ENCODE measurements around the gene TRAF3. TPM values are rescaled to one million over a fixed set of nuclear protein-coding genes. Genes with fewer than 3 reads are reported as not detected.
A peak's percentile ranks its signal among the peaks of the same experiment; 100 is the strongest.

TRAF3 gene
- total RNA-seq, 5 donors from 2014 or later (not counting 1 experiment from before 2014, with no cell fraction given) = 29.6 to 46.1 (median 35.7) TPM

DNA sequence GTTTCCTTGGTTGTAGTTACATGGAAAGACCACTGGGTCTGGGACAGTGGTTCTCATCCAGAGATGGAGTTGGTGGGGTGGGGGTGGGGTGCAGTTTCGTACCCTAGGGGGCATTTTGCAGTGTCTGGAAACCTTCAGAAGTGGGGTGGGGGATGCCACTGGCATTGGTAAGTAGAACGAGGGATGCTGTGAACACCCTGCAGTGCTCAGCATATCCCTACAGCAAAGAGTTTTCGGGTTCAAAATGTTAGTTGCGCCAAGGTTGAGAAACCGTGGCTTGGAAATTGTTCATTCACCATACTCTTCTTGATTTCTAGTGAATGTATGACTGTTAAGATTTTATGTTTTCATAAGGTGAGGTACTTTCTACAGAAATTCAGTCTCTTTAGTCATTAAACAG is 28.7 kb downstream of the TRAF3 start:
- ChIA-PET POLR2A (no interaction called here), CTCF (interaction anchor here in 1 of 2 donors (0.6 kb wide), 1 partner anchor 107 kb away, joined by 3 read pairs; no protein-coding TSS in a partner anchor)
- Histone ChIP-seq H3K4me3 (ENCODE audit: control insufficient read depth in 1 of 2, extremely low read depth in 1 of 2, low read length in 1 of 2) (no peak overlapping the region), H3K4me1 (ENCODE audit: control insufficient read depth in 1 of 2, extremely low read depth in 1 of 2, insufficient read depth in 2 of 2, low read length in 2 of 2) (peaks cover 2 to 52% of the 10 kb centered on the region in 2 experiments), H3K27ac (ENCODE audit: low read length) (peak overlapping the region; percentile 69), H3K27me3 (replicated peaks in 1 of 2; ENCODE audit: control insufficient read depth in 2 of 2, extremely low read depth in 1 of 2, insufficient read depth in 2 of 2, low read length in 1 of 2) (no peaks in the 10 kb centered on the region), H3K9me3 (no peaks in the 10 kb centered on the region), H3K36me3 (ENCODE audit: control insufficient read depth in 2 of 2, extremely low read depth in 1 of 2, insufficient read depth in 1 of 2, low read length in 1 of 2) (no peaks in the 10 kb centered on the region)
- peaks cover 69 to 73% (median 71%) of the 10 kb centered on the region in 3 donors for H3K4me1 Mint-ChIP-seq
- no peaks in the 10 kb centered on the region for H3K27me3 Mint-ChIP-seq
- H3K9me3 Mint-ChIP-seq = no peaks in the 10 kb centered on the region
- H3K4me3 Mint-ChIP-seq = peak overlapping the region; percentile 49 to 70 (median 60)
- H3K27ac Mint-ChIP-seq = peak overlapping the region; percentile 86 to 92
- DNase-seq = no peak
- peak in 3 of 4 experiments; percentile 11 to 26 (median 16) for ATAC-seq (replicated peaks in 1 of 4)
- WGBS (ENCODE audit: insufficient coverage) = 43% methylated on average over 1 of the region's 5 CpGs
- H3K36me3 Mint-ChIP-seq = peaks cover 10% of the 10 kb centered on the region

- peaks cover 2 to 55% of the 10 kb centered on the region in 2 experiments for H3K4me1 ChIP-seq (ENCODE audit: control insufficient read depth in 1 of 2, extremely low read depth in 1 of 2, insufficient read depth in 2 of 2, low read length in 2 of 2)
- no peak overlapping the region for H3K4me3 ChIP-seq (ENCODE audit: control insufficient read depth in 1 of 2, extremely low read depth in 1 of 2, low read length in 1 of 2)
- Mint-ChIP-seq H3K27ac (peak overlapping the region; percentile 86 to 92), H3K36me3 (peaks cover 10% of the 10 kb centered on the region), H3K9me3 (no peaks in the 10 kb centered on the region), H3K4me1 (peaks cover 72 to 78% (median 74%) of the 10 kb centered on the region in 3 donors), H3K4me3 (peak overlapping the region in 2 of 3 donors; percentile 60 to 70), H3K27me3 (no peaks in the 10 kb centered on the region)
- no peaks in the 10 kb centered on the region for H3K27me3 ChIP-seq (replicated peaks in 1 of 2; ENCODE audit: control insufficient read depth in 2 of 2, extremely low read depth in 1 of 2, insufficient read depth in 2 of 2, low read length in 1 of 2)
- H3K36me3 ChIP-seq (ENCODE audit: control insufficient read depth in 2 of 2, extremely low read depth in 1 of 2, insufficient read depth in 1 of 2, low read length in 1 of 2) = no peaks in the 10 kb centered on the region
- no peaks in the 10 kb centered on the region for H3K9me3 ChIP-seq
- ATAC-seq (replicated peaks in 1 of 4) (no peak), DNase-seq (no peak)
- H3K27ac ChIP-seq (ENCODE audit: low read length) = peak overlapping the region; percentile 69
- 84% methylated on average over 2 of the region's 4 CpGs for WGBS (ENCODE audit: insufficient coverage)
- ChIA-PET CTCF (interaction anchor here in 1 of 2 donors (0.6 kb wide), 1 partner anchor 107 kb away, joined by 3 read pairs; no protein-coding TSS in a partner anchor), POLR2A (interaction anchor here in 1 of 2 donors (0.7 kb wide), 1 partner anchor 17 kb away, joined by 6 read pairs; no protein-coding TSS in a partner anchor)
Observed at GRCh38 chr14:102806447-102806846, 29.2 kb downstream of the TRAF3 start.

DNA sequence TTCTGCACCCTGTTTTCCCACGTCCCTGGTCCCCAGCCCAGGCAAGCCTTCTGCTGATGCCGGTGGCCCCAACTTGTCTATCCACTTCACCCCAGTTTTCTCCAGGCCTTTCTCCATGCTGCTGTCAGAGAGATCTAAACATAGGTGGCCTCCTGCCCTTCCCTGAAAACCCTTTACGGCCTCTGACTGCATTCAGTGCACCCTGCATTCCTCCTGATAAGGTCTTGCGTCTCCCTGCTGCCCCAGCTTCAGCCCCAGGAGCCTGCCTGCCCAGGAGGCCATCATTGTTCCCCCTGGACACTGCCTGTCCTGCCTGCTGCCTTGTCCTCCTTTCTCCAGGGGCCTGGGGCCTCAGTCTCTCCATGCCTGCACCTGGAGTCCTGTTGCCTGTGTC is 29.8 kb downstream of the TRAF3 start:
- peak overlapping the region; percentile 86 to 92 for H3K27ac Mint-ChIP-seq
- H3K27me3 ChIP-seq (replicated peaks in 1 of 2; ENCODE audit: control insufficient read depth in 2 of 2, extremely low read depth in 1 of 2, insufficient read depth in 2 of 2, low read length in 1 of 2) = no peaks in the 10 kb centered on the region
- peak overlapping the region; percentile 69 for H3K27ac ChIP-seq (ENCODE audit: low read length)
- 89% methylated on average over 4 of the region's 4 CpGs for WGBS (ENCODE audit: insufficient coverage)
- no peaks in the 10 kb centered on the region for H3K9me3 ChIP-seq
- DNase-seq (no peak), ATAC-seq (replicated peaks in 1 of 4) (no peak)
- H3K4me1 ChIP-seq (ENCODE audit: control insufficient read depth in 1 of 2, extremely low read depth in 1 of 2, insufficient read depth in 2 of 2, low read length in 2 of 2) = peaks cover 2 to 58% of the 10 kb centered on the region in 2 experiments
- no peaks in the 10 kb centered on the region for H3K36me3 ChIP-seq (ENCODE audit: control insufficient read depth in 2 of 2, extremely low read depth in 1 of 2, insufficient read depth in 1 of 2, low read length in 1 of 2)
- H3K36me3 Mint-ChIP-seq = peaks cover 12% of the 10 kb centered on the region
- H3K9me3 Mint-ChIP-seq = no peaks in the 10 kb centered on the region
- H3K27me3 Mint-ChIP-seq = no peaks in the 10 kb centered on the region
- no peak overlapping the region for H3K4me3 ChIP-seq (ENCODE audit: control insufficient read depth in 1 of 2, extremely low read depth in 1 of 2, low read length in 1 of 2)
- peaks cover 76 to 82% (median 78%) of the 10 kb centered on the region in 3 donors for H3K4me1 Mint-ChIP-seq
- H3K4me3 Mint-ChIP-seq = peak overlapping the region; percentile 29 to 60 (median 32)
- POLR2A ChIA-PET = interaction anchor here in 1 of 2 donors (0.7 kb wide), 1 partner anchor 16 kb away, joined by 6 read pairs; no protein-coding TSS in a partner anchor
- CTCF ChIA-PET = interaction anchor here in 1 of 2 donors (0.6 kb wide), 1 partner anchor 20 kb away, joined by 3 read pairs; no protein-coding TSS in a partner anchor

DNA sequence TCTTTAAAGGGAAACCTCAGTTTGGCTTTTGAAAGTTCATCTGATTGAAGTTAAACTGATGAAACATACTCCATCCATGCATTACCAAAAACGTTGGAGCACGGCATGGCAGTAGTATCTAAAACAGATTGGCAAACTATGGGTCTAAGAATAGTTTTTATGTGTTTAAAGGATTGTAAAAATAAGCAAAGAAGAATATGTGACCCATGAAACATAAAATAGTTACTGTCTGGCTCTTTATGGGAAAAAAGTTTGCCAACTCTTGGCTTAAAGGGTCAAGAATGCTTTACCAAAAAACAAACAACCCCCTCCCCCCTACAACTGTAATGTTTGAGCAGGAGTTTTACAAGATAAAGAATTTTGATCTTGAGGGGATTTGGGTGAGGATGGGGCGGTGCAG is 32.6 kb downstream of the TRAF3 start:
- peaks cover 20% of the 10 kb centered on the region for H3K36me3 Mint-ChIP-seq
- H3K27ac Mint-ChIP-seq = peak overlapping the region; percentile 53 to 64
- H3K4me3 Mint-ChIP-seq = no peak overlapping the region
- ChIA-PET CTCF (no interaction called here), POLR2A (no interaction called here)
- Histone ChIP-seq H3K27ac (ENCODE audit: low read length) (no peak overlapping the region), H3K4me3 (ENCODE audit: control insufficient read depth in 1 of 2, extremely low read depth in 1 of 2, low read length in 1 of 2) (no peak overlapping the region), H3K36me3 (ENCODE audit: control insufficient read depth in 2 of 2, extremely low read depth in 1 of 2, insufficient read depth in 1 of 2, low read length in 1 of 2) (no peaks in the 10 kb centered on the region), H3K9me3 (no peaks in the 10 kb centered on the region), H3K27me3 (replicated peaks in 1 of 2; ENCODE audit: control insufficient read depth in 2 of 2, extremely low read depth in 1 of 2, insufficient read depth in 2 of 2, low read length in 1 of 2) (no peaks in the 10 kb centered on the region), H3K4me1 (ENCODE audit: control insufficient read depth in 1 of 2, extremely low read depth in 1 of 2, insufficient read depth in 2 of 2, low read length in 2 of 2) (peaks cover 2 to 45% of the 10 kb centered on the region in 2 experiments)
- 88% methylated on average over 1 of the region's 3 CpGs for WGBS (ENCODE audit: insufficient coverage)
- H3K4me1 Mint-ChIP-seq = peaks cover 74 to 81% (median 75%) of the 10 kb centered on the region in 3 donors
- no peak for ATAC-seq (replicated peaks in 1 of 4)
- H3K9me3 Mint-ChIP-seq = no peaks in the 10 kb centered on the region
- no peak for DNase-seq
- H3K27me3 Mint-ChIP-seq = no peaks in the 10 kb centered on the region

GRCh38 chr14:102810523-102810922 is 33.3 kb downstream of the TRAF3 start:
- Mint-ChIP-seq H3K4me1 (peaks cover 74 to 81% (median 75%) of the 10 kb centered on the region in 3 donors), H3K36me3 (peaks cover 23% of the 10 kb centered on the region), H3K4me3 (no peak overlapping the region), H3K27ac (no peak overlapping the region), H3K27me3 (no peaks in the 10 kb centered on the region), H3K9me3 (no peaks in the 10 kb centered on the region)
- no peak for DNase-seq
- Histone ChIP-seq H3K27ac (ENCODE audit: low read length) (no peak overlapping the region), H3K9me3 (no peaks in the 10 kb centered on the region), H3K4me3 (ENCODE audit: control insufficient read depth in 1 of 2, extremely low read depth in 1 of 2, low read length in 1 of 2) (no peak overlapping the region), H3K27me3 (replicated peaks in 1 of 2; ENCODE audit: control insufficient read depth in 2 of 2, extremely low read depth in 1 of 2, insufficient read depth in 2 of 2, low read length in 1 of 2) (no peaks in the 10 kb centered on the region), H3K4me1 (ENCODE audit: control insufficient read depth in 1 of 2, extremely low read depth in 1 of 2, insufficient read depth in 2 of 2, low read length in 2 of 2) (peaks cover 1 to 39% of the 10 kb centered on the region in 2 experiments), H3K36me3 (ENCODE audit: control insufficient read depth in 2 of 2, extremely low read depth in 1 of 2, insufficient read depth in 1 of 2, low read length in 1 of 2) (no peaks in the 10 kb centered on the region)
- ChIA-PET POLR2A (no interaction called here), CTCF (no interaction called here)
- ATAC-seq (replicated peaks in 1 of 4) = no peak
- no CpG with 5 or more reads among the region's 3 CpGs for WGBS (ENCODE audit: insufficient coverage)

DNA sequence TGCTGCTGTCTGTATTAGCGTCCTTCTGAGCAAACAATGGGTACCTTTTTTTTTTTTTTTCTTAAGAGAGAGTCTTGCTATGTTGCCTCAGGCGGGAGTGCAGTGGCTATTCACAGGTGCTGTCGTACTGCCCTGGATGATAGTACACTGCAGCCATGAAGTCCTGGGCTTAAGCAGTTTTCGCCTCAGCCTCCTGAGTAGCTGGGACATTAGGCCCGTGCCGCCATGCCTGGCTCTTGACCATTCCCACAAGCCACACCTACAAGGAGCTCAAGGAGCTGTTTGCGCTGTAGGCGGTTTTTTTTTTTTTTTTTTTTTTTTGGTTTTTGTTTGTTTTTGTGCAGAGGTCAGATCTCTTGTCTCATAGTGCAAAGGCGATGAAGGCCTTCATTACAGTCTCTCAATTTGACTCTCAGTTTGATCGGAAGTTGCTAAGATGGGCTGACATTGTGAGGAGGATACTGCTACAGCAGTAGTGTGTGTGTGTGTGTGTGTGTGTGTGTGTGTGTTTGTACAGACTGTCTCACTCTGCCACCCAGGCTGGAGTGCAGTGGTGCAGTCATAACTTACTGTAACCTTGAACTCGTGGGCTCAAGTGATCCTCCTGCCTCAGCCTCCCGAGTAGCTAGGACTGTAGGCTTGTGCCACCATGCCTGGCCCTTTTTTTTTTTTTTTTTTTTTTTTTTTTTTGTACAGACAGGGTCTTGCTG is 34.2 kb downstream of the TRAF3 start:
- no peak overlapping the region for H3K4me3 ChIP-seq (ENCODE audit: control insufficient read depth in 1 of 2, extremely low read depth in 1 of 2, low read length in 1 of 2)
- 90% methylated on average over 2 of the region's 12 CpGs for WGBS (ENCODE audit: insufficient coverage)
- ChIA-PET CTCF (interaction anchor here in 1 of 2 donors (0.6 kb wide), 1 partner anchor 275 kb away, joined by 3 read pairs; no protein-coding TSS in a partner anchor), POLR2A (no interaction called here)
- no peak overlapping the region for H3K27ac ChIP-seq (ENCODE audit: low read length)
- peaks cover 25% of the 10 kb centered on the region for H3K36me3 Mint-ChIP-seq
- H3K27ac Mint-ChIP-seq = no peak overlapping the region
- DNase-seq (no peak), ATAC-seq (replicated peaks in 1 of 4) (no peak)
- H3K27me3 ChIP-seq (replicated peaks in 1 of 2; ENCODE audit: control insufficient read depth in 2 of 2, extremely low read depth in 1 of 2, insufficient read depth in 2 of 2, low read length in 1 of 2) = no peaks in the 10 kb centered on the region
- H3K9me3 Mint-ChIP-seq = no peaks in the 10 kb centered on the region
- H3K4me1 ChIP-seq (ENCODE audit: control insufficient read depth in 1 of 2, extremely low read depth in 1 of 2, insufficient read depth in 2 of 2, low read length in 2 of 2) = peaks cover 0 to 32% of the 10 kb centered on the region in 2 experiments
- H3K9me3 ChIP-seq = no peaks in the 10 kb centered on the region
- no peaks in the 10 kb centered on the region for H3K36me3 ChIP-seq (ENCODE audit: control insufficient read depth in 2 of 2, extremely low read depth in 1 of 2, insufficient read depth in 1 of 2, low read length in 1 of 2)
- H3K4me3 Mint-ChIP-seq = no peak overlapping the region
- H3K4me1 Mint-ChIP-seq = peaks cover 71 to 79% (median 72%) of the 10 kb centered on the region in 3 donors
- H3K27me3 Mint-ChIP-seq = no peaks in the 10 kb centered on the region
